HUES6 (cell line): ENCODE results near the gene AIG1.

Source experiments
- H3K27ac ChIP-seq: 2 replicates; pipeline ENCODE4 v1.7.0; 2013; ENCODE audit warnings: low read depth, mild to moderate bottlenecking, low read length, inconsistent platforms
- H3K27me3 ChIP-seq: 2 replicates; pipeline ENCODE4 v1.6.1; 2013; ENCODE audit warnings: low read length; ENCODE audit not compliant: control insufficient read depth, insufficient read depth
- H3K36me3 ChIP-seq: 2 replicates; pipeline ENCODE4 v1.6.1; 2013; ENCODE audit warnings: low read length; ENCODE audit not compliant: control insufficient read depth, insufficient read depth
- H3K4me1 ChIP-seq: 2 replicates; pipeline ENCODE4 v1.6.1; 2013; ENCODE audit warnings: low read length; ENCODE audit not compliant: control insufficient read depth, insufficient read depth
- H3K4me3 ChIP-seq: 2 replicates; pipeline ENCODE4 v1.5.1; 2013; ENCODE audit warnings: low read depth, low read length
- H3K9ac ChIP-seq: one replicate; pipeline ENCODE4 v1.6.1; 2013; ENCODE audit warnings: mild to moderate bottlenecking, low read length
- H3K9me3 ChIP-seq: 2 replicates; pipeline ENCODE4 v1.6.1; 2013; ENCODE audit warnings: low read depth, low read length; ENCODE audit not compliant: control insufficient read depth, insufficient read depth

The AIG1 gene

GRCh38 chr6:143346004-143346403 is 285.3 kb downstream of the AIG1 start:
- no peaks in the 10 kb centered on the region for H3K27me3 ChIP-seq
- H3K27ac ChIP-seq, result no peak overlapping the region
- no peaks in the 10 kb centered on the region for H3K36me3 ChIP-seq
- no peak overlapping the region for H3K4me3 ChIP-seq
- no peaks in the 10 kb centered on the region for H3K4me1 ChIP-seq
- no peaks in the 10 kb centered on the region for H3K9me3 ChIP-seq
- H3K9ac ChIP-seq, result no peak overlapping the region

GRCh38 chr6:143348531-143348930 is 287.8 kb downstream of the AIG1 start:
- no peak overlapping the region for H3K27ac ChIP-seq
- H3K4me1 ChIP-seq, result no peaks in the 10 kb centered on the region

GRCh38 chr6:143349530-143349929 is 288.8 kb downstream of the AIG1 start:
- Histone ChIP-seq H3K27ac (no peak overlapping the region), H3K27me3 (no peaks in the 10 kb centered on the region), H3K36me3 (no peaks in the 10 kb centered on the region), H3K9ac (no peak overlapping the region), H3K4me1 (no peaks in the 10 kb centered on the region), H3K9me3 (no peaks in the 10 kb centered on the region), H3K4me3 (no peak overlapping the region)

More at GRCh38 chr6:143348531-143348930, 287.8 kb downstream of the AIG1 start:
- H3K27me3 ChIP-seq, result no peaks in the 10 kb centered on the region
- no peak overlapping the region for H3K4me3 ChIP-seq
- no peak overlapping the region for H3K9ac ChIP-seq
- no peaks in the 10 kb centered on the region for H3K36me3 ChIP-seq
- H3K9me3 ChIP-seq, result no peaks in the 10 kb centered on the region

GRCh38 chr6:143356101-143356880 is 295.6 kb downstream of the AIG1 start:
- H3K4me1 ChIP-seq, result no peaks in the 10 kb centered on the region
- H3K9me3 ChIP-seq, result peaks cover 4% of the 10 kb centered on the region; the same call in 1 of the 2 replicates
- H3K27ac ChIP-seq, result no peak overlapping the region
- no peaks in the 10 kb centered on the region for H3K36me3 ChIP-seq
- no peak overlapping the region for H3K4me3 ChIP-seq
- H3K27me3 ChIP-seq, result no peaks in the 10 kb centered on the region
- H3K9ac ChIP-seq, result no peak overlapping the region

GRCh38 chr6:143357152-143357551 is 296.5 kb downstream of the AIG1 start:
- Histone ChIP-seq H3K27ac (no peak overlapping the region), H3K4me1 (no peaks in the 10 kb centered on the region), H3K9me3 (peaks cover 4% of the 10 kb centered on the region; the same call in 1 of the 2 replicates), H3K9ac (no peak overlapping the region), H3K4me3 (no peak overlapping the region), H3K36me3 (no peaks in the 10 kb centered on the region), H3K27me3 (no peaks in the 10 kb centered on the region)

GRCh38 chr6:143357561-143358255 is 297.0 kb downstream of the AIG1 start:
- no peaks in the 10 kb centered on the region for H3K27me3 ChIP-seq
- H3K27ac ChIP-seq, result no peak overlapping the region
- no peak overlapping the region for H3K4me3 ChIP-seq
- peaks cover 4% of the 10 kb centered on the region; the same call in 1 of the 2 replicates for H3K9me3 ChIP-seq
- H3K9ac ChIP-seq, result no peak overlapping the region
- H3K4me1 ChIP-seq, result no peaks in the 10 kb centered on the region
- H3K36me3 ChIP-seq, result no peaks in the 10 kb centered on the region

- Histone ChIP-seq H3K9me3 (no peaks in the 10 kb centered on the region), H3K9ac (no peak overlapping the region), H3K27ac (no peak overlapping the region), H3K4me3 (no peak overlapping the region), H3K4me1 (no peaks in the 10 kb centered on the region), H3K36me3 (no peaks in the 10 kb centered on the region), H3K27me3 (no peaks in the 10 kb centered on the region)
These were observed 301.0 kb downstream of the AIG1 start for GRCh38 chr6:143361536-143362191.

GRCh38 chr6:143362192-143362558 is 301.5 kb downstream of the AIG1 start:
- Histone ChIP-seq H3K27ac (no peak overlapping the region), H3K4me3 (no peak overlapping the region), H3K9ac (no peak overlapping the region), H3K9me3 (no peaks in the 10 kb centered on the region), H3K4me1 (no peaks in the 10 kb centered on the region), H3K27me3 (no peaks in the 10 kb centered on the region), H3K36me3 (no peaks in the 10 kb centered on the region)

- no peaks in the 10 kb centered on the region for H3K36me3 ChIP-seq
- H3K4me1 ChIP-seq, result no peaks in the 10 kb centered on the region
- no peak overlapping the region for H3K9ac ChIP-seq
- H3K27ac ChIP-seq, result no peak overlapping the region
- no peaks in the 10 kb centered on the region for H3K27me3 ChIP-seq
- no peak overlapping the region for H3K4me3 ChIP-seq
- no peaks in the 10 kb centered on the region for H3K9me3 ChIP-seq
These were observed 302.6 kb downstream of the AIG1 start for GRCh38 chr6:143363299-143363698.

- Histone ChIP-seq H3K27me3 (no peaks in the 10 kb centered on the region), H3K36me3 (no peaks in the 10 kb centered on the region), H3K9me3 (no peaks in the 10 kb centered on the region), H3K27ac (no peak overlapping the region), H3K4me3 (no peak overlapping the region), H3K4me1 (no peaks in the 10 kb centered on the region), H3K9ac (no peak overlapping the region)
These were observed 307.7 kb downstream of the AIG1 start for GRCh38 chr6:143368426-143368825.

GRCh38 chr6:143369971-143370370 is 309.3 kb downstream of the AIG1 start:
- no peaks in the 10 kb centered on the region for H3K27me3 ChIP-seq
- no peak overlapping the region for H3K4me3 ChIP-seq
- no peak overlapping the region for H3K27ac ChIP-seq
- H3K4me1 ChIP-seq, result no peaks in the 10 kb centered on the region
- H3K36me3 ChIP-seq, result no peaks in the 10 kb centered on the region
- no peaks in the 10 kb centered on the region for H3K9me3 ChIP-seq
- H3K9ac ChIP-seq, result no peak overlapping the region
